HL-60 (cell line): ENCODE measurements around the gene IRF8.

Experiments used
- GABPA ChIP-seq: IDR thresholded peaks from 2 replicates; pipeline ENCODE4 v1.6.1; 2012; ENCODE audit warnings: low read depth
- POLR2AphosphoS5 ChIP-seq: IDR thresholded peaks from 2 replicates; pipeline ENCODE4 v1.6.1; 2012; ENCODE audit warnings: low read depth
- TF ChIP-seq, protein P1 (sequence below): IDR thresholded peaks from one replicate; pipeline ENCODE4 v1.5.1; 2011; ENCODE audit warnings: low read length, control low read depth, inconsistent platforms; ENCODE audit not compliant: insufficient read depth
- TF ChIP-seq, protein P2 (sequence below): IDR thresholded peaks from 2 replicates; pipeline ENCODE4 v1.6.1; 2012; ENCODE audit warnings: low read depth; ENCODE audit not compliant: insufficient replicate concordance

DNA sequence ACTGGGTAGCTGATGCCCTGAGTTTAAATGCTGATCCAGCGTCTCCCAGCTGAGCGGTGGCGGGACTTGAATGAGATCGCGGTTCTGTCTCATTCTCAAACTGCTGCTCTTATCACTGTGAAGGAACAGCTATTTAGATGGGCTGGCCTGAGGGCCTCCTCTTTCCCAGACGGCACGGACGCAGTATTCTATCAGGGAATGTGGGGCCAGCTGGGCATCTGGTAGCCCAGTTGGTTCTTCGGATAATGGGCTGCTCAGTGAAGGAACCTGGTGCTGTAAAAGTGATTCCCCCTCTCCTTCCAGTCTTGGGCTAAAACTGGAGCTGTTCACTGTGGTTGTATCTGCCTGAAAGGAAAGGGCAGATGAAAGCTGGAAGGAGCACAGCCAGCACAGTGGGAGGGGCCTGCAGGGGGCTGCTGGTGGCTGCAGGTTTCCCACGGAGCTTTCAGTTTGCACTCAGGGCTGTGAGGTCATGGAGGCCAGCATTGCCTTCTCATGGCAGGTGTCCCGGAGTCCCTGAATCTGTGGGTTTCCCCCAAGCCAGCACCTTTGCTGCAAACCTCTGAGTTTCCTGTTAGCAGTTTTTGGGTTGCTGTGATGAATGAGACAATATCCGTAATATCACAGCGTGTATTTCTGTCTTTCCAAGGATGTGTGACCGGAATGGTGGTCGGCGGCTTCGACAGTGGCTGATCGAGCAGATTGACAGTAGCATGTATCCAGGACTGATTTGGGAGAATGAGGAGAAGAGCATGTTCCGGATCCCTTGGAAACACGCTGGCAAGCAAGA, 3.6 kb downstream of the IRF8 start:
- TF ChIP-seq, protein P1, sequence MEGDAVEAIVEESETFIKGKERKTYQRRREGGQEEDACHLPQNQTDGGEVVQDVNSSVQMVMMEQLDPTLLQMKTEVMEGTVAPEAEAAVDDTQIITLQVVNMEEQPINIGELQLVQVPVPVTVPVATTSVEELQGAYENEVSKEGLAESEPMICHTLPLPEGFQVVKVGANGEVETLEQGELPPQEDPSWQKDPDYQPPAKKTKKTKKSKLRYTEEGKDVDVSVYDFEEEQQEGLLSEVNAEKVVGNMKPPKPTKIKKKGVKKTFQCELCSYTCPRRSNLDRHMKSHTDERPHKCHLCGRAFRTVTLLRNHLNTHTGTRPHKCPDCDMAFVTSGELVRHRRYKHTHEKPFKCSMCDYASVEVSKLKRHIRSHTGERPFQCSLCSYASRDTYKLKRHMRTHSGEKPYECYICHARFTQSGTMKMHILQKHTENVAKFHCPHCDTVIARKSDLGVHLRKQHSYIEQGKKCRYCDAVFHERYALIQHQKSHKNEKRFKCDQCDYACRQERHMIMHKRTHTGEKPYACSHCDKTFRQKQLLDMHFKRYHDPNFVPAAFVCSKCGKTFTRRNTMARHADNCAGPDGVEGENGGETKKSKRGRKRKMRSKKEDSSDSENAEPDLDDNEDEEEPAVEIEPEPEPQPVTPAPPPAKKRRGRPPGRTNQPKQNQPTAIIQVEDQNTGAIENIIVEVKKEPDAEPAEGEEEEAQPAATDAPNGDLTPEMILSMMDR, result no peak
- TF ChIP-seq, protein P2, sequence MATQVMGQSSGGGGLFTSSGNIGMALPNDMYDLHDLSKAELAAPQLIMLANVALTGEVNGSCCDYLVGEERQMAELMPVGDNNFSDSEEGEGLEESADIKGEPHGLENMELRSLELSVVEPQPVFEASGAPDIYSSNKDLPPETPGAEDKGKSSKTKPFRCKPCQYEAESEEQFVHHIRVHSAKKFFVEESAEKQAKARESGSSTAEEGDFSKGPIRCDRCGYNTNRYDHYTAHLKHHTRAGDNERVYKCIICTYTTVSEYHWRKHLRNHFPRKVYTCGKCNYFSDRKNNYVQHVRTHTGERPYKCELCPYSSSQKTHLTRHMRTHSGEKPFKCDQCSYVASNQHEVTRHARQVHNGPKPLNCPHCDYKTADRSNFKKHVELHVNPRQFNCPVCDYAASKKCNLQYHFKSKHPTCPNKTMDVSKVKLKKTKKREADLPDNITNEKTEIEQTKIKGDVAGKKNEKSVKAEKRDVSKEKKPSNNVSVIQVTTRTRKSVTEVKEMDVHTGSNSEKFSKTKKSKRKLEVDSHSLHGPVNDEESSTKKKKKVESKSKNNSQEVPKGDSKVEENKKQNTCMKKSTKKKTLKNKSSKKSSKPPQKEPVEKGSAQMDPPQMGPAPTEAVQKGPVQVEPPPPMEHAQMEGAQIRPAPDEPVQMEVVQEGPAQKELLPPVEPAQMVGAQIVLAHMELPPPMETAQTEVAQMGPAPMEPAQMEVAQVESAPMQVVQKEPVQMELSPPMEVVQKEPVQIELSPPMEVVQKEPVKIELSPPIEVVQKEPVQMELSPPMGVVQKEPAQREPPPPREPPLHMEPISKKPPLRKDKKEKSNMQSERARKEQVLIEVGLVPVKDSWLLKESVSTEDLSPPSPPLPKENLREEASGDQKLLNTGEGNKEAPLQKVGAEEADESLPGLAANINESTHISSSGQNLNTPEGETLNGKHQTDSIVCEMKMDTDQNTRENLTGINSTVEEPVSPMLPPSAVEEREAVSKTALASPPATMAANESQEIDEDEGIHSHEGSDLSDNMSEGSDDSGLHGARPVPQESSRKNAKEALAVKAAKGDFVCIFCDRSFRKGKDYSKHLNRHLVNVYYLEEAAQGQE, result no peak
- TF ChIP-seq GABPA (no peak), POLR2AphosphoS5 (no peak)
